Chondrocyte (in vitro differentiated cells): ENCODE results near the gene GPX2. TPM values are rescaled to one million over a fixed set of nuclear protein-coding genes. Genes with fewer than 3 reads are reported as not detected.

ENCODE experiments used
- DNase-seq: peaks from one replicate; pipeline ENCODE4 v3.0.0; 2021; ENCODE audit warnings: mixed read lengths, low spot score
- H3K27ac Mint-ChIP-seq: one replicate; pipeline ENCODE4 v1.8.0; 2021; ENCODE audit warnings: mild to moderate bottlenecking, moderate library complexity, mixed read lengths; ENCODE audit not compliant: unreplicated experiment
- H3K27me3 Mint-ChIP-seq: 2 replicates; pipeline ENCODE4 v1.8.0; 2021; ENCODE audit warnings: low read depth, mixed read lengths
- H3K36me3 Mint-ChIP-seq: 2 replicates; pipeline ENCODE4 v1.8.0; 2021; ENCODE audit warnings: low read depth, mixed read lengths
- H3K4me1 Mint-ChIP-seq: 2 replicates; pipeline ENCODE4 v1.8.0; 2021; ENCODE audit warnings: low read depth, mild to moderate bottlenecking, mixed read lengths
- H3K4me3 Mint-ChIP-seq: one replicate; pipeline ENCODE4 v1.8.0; 2021; ENCODE audit warnings: mild to moderate bottlenecking, moderate library complexity, mixed read lengths; ENCODE audit not compliant: unreplicated experiment
- H3K9me3 Mint-ChIP-seq: 2 replicates; pipeline ENCODE4 v1.8.0; 2021; ENCODE audit warnings: low read depth, mixed read lengths
- total RNA-seq: library from RNA; stranded (reverse); gene quantifications from 3 replicates; pipeline ENCODE4 v1.2.1, GENCODE V29; 2021
- TF ChIP-seq, protein P1 (sequence below): fragments of 200-600 bp; sonication (generic); IDR thresholded peaks from 2 replicates; pipeline ENCODE4 v1.5.0; 2021; ENCODE audit warnings: antibody characterized with exemption, mild to moderate bottlenecking, moderate library complexity

Gene GPX2
- total RNA-seq, 1 donor from 2014 or later = not detected

DNA sequence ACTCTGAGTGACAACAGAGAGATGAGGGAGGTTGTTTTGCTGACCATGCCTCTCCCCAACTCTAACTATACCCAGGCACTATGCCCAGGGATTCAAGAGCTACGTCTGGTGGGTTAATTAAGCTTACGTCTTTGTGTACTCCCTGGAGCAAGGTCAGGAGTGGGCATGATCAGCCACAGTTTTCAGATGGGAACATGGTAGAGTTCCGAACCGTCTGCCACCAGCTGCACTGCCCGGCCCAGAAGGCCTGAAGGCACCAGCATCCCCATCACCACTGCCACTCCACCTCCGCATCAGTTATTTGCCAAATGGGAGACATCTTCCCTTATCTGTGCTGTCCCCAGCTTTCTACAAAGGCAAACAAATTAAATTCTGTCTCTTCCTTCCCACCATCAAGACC is 11.1 kb upstream of the GPX2 start:
- Mint-ChIP-seq H3K36me3 (peaks cover 16% of the 10 kb centered on the region), H3K4me1 (no peaks in the 10 kb centered on the region), H3K9me3 (no peaks in the 10 kb centered on the region), H3K27ac (no peak overlapping the region), H3K4me3 (no peak overlapping the region), H3K27me3 (no peaks in the 10 kb centered on the region)
- no peak for DNase-seq
- TF ChIP-seq, protein P1, sequence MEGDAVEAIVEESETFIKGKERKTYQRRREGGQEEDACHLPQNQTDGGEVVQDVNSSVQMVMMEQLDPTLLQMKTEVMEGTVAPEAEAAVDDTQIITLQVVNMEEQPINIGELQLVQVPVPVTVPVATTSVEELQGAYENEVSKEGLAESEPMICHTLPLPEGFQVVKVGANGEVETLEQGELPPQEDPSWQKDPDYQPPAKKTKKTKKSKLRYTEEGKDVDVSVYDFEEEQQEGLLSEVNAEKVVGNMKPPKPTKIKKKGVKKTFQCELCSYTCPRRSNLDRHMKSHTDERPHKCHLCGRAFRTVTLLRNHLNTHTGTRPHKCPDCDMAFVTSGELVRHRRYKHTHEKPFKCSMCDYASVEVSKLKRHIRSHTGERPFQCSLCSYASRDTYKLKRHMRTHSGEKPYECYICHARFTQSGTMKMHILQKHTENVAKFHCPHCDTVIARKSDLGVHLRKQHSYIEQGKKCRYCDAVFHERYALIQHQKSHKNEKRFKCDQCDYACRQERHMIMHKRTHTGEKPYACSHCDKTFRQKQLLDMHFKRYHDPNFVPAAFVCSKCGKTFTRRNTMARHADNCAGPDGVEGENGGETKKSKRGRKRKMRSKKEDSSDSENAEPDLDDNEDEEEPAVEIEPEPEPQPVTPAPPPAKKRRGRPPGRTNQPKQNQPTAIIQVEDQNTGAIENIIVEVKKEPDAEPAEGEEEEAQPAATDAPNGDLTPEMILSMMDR = no peak

DNA sequence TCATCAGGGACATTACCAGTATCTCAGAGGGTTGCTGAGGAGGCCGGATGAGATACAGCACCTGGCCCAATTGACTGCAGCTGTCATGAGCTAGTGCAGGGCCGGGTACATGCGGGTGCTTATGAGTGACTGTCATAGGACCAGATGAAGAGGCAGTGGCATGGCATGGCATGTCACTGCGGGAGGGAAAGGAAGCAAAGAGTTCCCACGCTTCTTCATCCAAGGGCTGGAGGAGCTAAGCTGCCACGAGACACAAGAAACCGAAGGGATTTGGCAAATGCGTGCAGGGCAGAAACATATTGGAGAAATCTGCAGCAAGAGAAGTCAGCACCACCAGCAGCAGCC is 10.7 kb upstream of the GPX2 start:
- no peak for DNase-seq
- Mint-ChIP-seq H3K36me3 (peaks cover 18% of the 10 kb centered on the region), H3K9me3 (no peaks in the 10 kb centered on the region), H3K4me1 (no peaks in the 10 kb centered on the region), H3K4me3 (no peak overlapping the region), H3K27me3 (no peaks in the 10 kb centered on the region), H3K27ac (no peak overlapping the region)
- TF ChIP-seq, protein P1 = no peak

DNA sequence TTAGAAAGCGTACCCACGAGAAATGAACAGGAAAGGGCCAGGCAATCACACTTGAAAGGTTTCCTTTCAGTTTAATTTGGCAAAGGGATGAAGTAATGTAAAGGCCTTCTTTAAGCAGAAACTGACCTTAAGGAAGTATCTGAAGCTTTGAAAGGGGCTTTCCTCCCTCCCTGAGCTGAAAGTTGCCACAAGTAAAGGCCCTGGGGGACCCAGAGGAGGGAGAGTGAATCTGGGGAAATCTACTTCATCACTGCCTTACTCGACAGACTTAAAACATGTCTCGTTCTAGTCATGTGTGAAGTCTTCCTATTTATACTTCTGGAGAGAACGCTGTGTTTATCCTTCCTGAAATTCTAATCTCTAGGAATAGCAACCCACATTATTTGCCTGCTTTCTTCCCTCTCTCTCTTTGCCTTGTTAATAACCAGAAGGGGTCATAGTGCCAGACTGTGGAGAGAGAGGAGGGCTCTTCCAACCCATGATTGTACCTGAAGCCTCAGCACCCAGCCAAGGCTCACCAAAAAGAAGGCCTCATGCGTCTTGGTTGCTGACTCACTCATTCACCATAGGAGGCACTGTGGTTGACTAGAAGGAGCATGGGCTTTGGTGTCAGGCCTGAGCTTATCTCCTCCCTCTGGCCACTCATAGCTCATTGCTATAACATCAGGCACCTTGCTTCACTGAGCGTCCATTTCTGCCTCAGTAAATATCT is 10.2 kb upstream of the GPX2 start:
- Mint-ChIP-seq H3K36me3 (peaks cover 21% of the 10 kb centered on the region), H3K4me3 (no peak overlapping the region), H3K4me1 (no peaks in the 10 kb centered on the region), H3K9me3 (no peaks in the 10 kb centered on the region), H3K27me3 (no peaks in the 10 kb centered on the region), H3K27ac (no peak overlapping the region)
- TF ChIP-seq, protein P1 = peak; percentile 21
- no peak for DNase-seq

DNA sequence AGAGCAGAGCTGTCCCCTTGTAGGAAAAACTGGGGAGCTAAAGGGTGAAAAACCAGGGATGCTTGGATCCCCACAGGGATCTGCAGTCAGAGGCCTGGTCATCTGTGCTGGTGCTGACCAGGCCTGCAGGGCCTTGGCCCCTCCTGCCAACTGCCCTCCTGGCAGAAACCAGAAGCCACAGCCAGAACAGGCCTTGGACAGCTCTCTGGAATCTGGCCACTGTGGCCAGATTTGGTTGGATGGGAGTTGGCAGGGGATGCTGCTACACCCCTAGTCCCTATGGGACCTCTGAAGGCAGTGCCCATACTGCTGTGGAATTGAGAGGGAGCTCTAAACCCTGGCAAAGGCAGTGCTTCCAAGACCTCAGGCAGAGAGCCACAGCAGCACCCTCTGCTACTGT is 9.2 kb upstream of the GPX2 start:
- Mint-ChIP-seq H3K4me3 (no peak overlapping the region), H3K4me1 (no peaks in the 10 kb centered on the region), H3K27me3 (no peaks in the 10 kb centered on the region), H3K27ac (no peak overlapping the region), H3K9me3 (no peaks in the 10 kb centered on the region), H3K36me3 (peaks cover 29% of the 10 kb centered on the region)
- DNase-seq = no peak
- TF ChIP-seq, protein P1 = no peak

DNA sequence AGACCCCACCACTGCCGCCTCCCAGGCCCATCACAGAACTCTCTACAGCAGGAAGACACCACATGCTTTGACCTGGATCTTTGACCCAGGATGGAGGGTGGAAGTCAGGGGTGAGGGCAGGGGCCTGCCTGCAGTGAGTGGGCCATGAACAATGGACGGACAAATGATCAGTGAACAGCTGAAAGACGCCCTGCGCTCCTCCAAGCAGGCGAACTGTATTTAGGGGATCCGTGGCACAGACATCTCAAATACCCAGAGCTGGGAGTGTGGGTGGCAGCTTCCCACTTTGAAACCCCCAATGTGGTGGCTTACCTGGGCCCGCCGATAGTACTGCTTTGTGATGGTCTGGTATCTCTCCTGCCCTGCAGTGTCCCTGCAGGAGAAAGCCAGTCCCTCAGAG is 8.7 kb upstream of the GPX2 start:
- H3K4me3 Mint-ChIP-seq = no peak overlapping the region
- TF ChIP-seq, protein P1 = no peak
- no peaks in the 10 kb centered on the region for H3K27me3 Mint-ChIP-seq
- H3K4me1 Mint-ChIP-seq = no peaks in the 10 kb centered on the region
- H3K36me3 Mint-ChIP-seq = peaks cover 29% of the 10 kb centered on the region
- DNase-seq = no peak
- no peak overlapping the region for H3K27ac Mint-ChIP-seq
- no peaks in the 10 kb centered on the region for H3K9me3 Mint-ChIP-seq
